ENCODE measurements around the gene UPP2. TPM values are rescaled to one million over a fixed set of nuclear protein-coding genes. Genes with fewer than 3 reads are reported as not detected.

The UPP2 gene
- total RNA-seq, 2 experiments from 2014 or later: not detected

DNA sequence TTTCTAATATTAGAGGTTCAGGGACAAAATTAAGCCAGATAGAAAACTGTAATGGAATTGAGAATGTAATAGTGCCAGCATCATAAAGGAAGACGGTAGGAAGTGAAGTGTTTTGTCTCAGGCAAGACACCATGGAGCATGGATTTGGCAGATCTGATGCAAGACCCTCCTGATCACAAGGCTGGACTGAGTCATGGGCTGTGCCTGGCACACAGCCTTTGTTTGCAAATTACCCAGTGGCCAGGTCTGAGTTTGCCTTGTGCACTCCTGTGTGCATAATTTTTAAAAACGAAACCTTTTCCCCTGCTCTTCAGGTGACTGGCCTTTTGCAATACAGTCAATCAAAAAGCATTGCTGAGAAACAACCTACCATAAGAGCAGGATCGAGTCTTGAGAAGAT, 2.0 kb upstream of the UPP2 start:
- H2AFZ ChIP-seq (ENCODE audit: low read length): no peak overlapping the region

DNA sequence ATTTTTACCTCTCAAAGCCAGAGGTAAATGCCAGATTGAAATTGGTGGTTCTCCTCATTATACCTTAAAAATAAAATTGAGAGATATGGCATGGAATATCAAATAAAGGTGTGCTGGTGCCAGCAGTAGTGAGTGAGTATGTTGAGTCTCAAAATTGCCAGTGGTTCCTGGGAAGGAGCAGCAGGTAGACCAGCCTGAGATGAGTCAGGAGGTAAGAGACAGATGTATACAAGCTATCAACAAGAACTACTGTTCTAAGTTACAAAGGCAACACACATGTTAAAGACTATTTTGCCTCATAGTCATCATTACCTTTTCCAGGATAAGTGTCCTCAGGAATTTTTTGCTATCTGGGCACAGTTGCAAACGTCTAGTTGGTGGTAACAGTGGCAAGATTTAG, 1.3 kb upstream of the UPP2 start:
- Histone ChIP-seq H3K4me3 (ENCODE audit: low read depth, low read length, poor library complexity, severe bottlenecking) (no peak overlapping the region), H3K4me2 (ENCODE audit: low read length) (no peak overlapping the region), H3K9me3 (ENCODE audit: low read length) (no peaks in the 10 kb centered on the region), H3K9me2 (ENCODE audit: insufficient read depth, low read length) (no peaks in the 10 kb centered on the region), H4K20me1 (ENCODE audit: insufficient read depth, low read length) (no peaks in the 10 kb centered on the region), H2AFZ (ENCODE audit: low read length) (no peak overlapping the region), H3K36me3 (ENCODE audit: insufficient read depth, low read length) (no peaks in the 10 kb centered on the region), H3K4me1 (ENCODE audit: insufficient read depth, low read length, poor library complexity, severe bottlenecking) (no peaks in the 10 kb centered on the region), H3K27ac (ENCODE audit: low read depth, low read length, poor library complexity, severe bottlenecking) (no peak overlapping the region), H3K79me2 (ENCODE audit: insufficient read depth, low read depth, low read length) (no peaks in the 10 kb centered on the region)
- intact Hi-C loops (cut with micrococcal nuclease; ENCODE audit: unreplicated experiment): no loop called here
- TF ChIP-seq EZH2phosphoT487 (IDR thresholded peaks at IDR 0.05; ENCODE audit: borderline replicate concordance, low read depth, low read length): no peak
- TF ChIP-seq, protein P1, sequence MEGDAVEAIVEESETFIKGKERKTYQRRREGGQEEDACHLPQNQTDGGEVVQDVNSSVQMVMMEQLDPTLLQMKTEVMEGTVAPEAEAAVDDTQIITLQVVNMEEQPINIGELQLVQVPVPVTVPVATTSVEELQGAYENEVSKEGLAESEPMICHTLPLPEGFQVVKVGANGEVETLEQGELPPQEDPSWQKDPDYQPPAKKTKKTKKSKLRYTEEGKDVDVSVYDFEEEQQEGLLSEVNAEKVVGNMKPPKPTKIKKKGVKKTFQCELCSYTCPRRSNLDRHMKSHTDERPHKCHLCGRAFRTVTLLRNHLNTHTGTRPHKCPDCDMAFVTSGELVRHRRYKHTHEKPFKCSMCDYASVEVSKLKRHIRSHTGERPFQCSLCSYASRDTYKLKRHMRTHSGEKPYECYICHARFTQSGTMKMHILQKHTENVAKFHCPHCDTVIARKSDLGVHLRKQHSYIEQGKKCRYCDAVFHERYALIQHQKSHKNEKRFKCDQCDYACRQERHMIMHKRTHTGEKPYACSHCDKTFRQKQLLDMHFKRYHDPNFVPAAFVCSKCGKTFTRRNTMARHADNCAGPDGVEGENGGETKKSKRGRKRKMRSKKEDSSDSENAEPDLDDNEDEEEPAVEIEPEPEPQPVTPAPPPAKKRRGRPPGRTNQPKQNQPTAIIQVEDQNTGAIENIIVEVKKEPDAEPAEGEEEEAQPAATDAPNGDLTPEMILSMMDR (conservative IDR thresholded peaks at IDR 0.05; ENCODE audit: low read length): no peak
- ChIA-PET CTCF (ENCODE audit: unreplicated experiment) (no interaction called here), POLR2A (no interaction called here)
- BruUV-seq (replicated peaks): no TSS peak
- DNase-seq (ENCODE audit: low spot score): no peak

More for the DNA sequence above, 2.0 kb upstream of the UPP2 start:
- ChIA-PET POLR2A (no interaction called here), CTCF (ENCODE audit: unreplicated experiment) (no interaction called here)
- no peaks in the 10 kb centered on the region for H3K9me2 ChIP-seq (ENCODE audit: insufficient read depth, low read length)
- no peak overlapping the region for H3K4me3 ChIP-seq (ENCODE audit: low read depth, low read length, poor library complexity, severe bottlenecking)
- H3K4me1 ChIP-seq (ENCODE audit: insufficient read depth, low read length, poor library complexity, severe bottlenecking): no peaks in the 10 kb centered on the region
- H3K36me3 ChIP-seq (ENCODE audit: insufficient read depth, low read length): no peaks in the 10 kb centered on the region
- intact Hi-C loops (cut with micrococcal nuclease; ENCODE audit: unreplicated experiment): no loop called here
- no peaks in the 10 kb centered on the region for H3K79me2 ChIP-seq (ENCODE audit: insufficient read depth, low read depth, low read length)
- no TSS peak for BruUV-seq (replicated peaks)
- no peak overlapping the region for H3K4me2 ChIP-seq (ENCODE audit: low read length)
- H4K20me1 ChIP-seq (ENCODE audit: insufficient read depth, low read length): no peaks in the 10 kb centered on the region
- no peak overlapping the region for H3K27ac ChIP-seq (ENCODE audit: low read depth, low read length, poor library complexity, severe bottlenecking)
- DNase-seq (ENCODE audit: low spot score): no peak
- TF ChIP-seq, protein P1 (conservative IDR thresholded peaks at IDR 0.05; ENCODE audit: low read length): no peak
- no peak for TF ChIP-seq EZH2phosphoT487 (IDR thresholded peaks at IDR 0.05; ENCODE audit: borderline replicate concordance, low read depth, low read length)
- no peaks in the 10 kb centered on the region for H3K9me3 ChIP-seq (ENCODE audit: low read length)

DNA sequence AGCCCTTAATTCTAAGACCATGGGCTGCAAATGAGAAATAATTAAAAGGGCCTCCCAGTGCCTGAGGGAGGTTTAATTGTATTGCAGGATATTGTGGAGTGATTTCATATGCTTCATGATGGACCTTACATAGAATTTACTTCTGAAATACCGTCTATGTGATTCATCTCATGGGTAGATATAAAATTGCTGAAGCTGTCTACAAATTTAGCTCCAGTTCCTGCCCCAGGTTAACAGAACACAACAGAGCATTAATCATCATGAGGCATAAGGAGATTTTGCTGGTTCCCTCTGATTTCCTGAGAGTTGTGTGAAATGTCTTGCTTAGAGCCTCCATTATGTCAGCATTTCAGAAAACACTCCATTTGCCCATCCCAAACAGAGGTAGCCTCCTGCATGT, 770 bp downstream of the UPP2 start:
- no peaks in the 10 kb centered on the region for H4K20me1 ChIP-seq (ENCODE audit: insufficient read depth, low read length)
- no peaks in the 10 kb centered on the region for H3K36me3 ChIP-seq (ENCODE audit: insufficient read depth, low read length)
- H3K27ac ChIP-seq (ENCODE audit: low read depth, low read length, poor library complexity, severe bottlenecking): no peak overlapping the region
- CTCF ChIA-PET (ENCODE audit: unreplicated experiment): no interaction called here
- H3K4me1 ChIP-seq (ENCODE audit: insufficient read depth, low read length, poor library complexity, severe bottlenecking): no peaks in the 10 kb centered on the region
- DNase-seq (ENCODE audit: low spot score): no peak
- no peak for TF ChIP-seq EZH2phosphoT487 (IDR thresholded peaks at IDR 0.05; ENCODE audit: borderline replicate concordance, low read depth, low read length)
- TF ChIP-seq, protein P1 (conservative IDR thresholded peaks at IDR 0.05; ENCODE audit: low read length): no peak
- no peaks in the 10 kb centered on the region for H3K9me3 ChIP-seq (ENCODE audit: low read length)
- POLR2A ChIA-PET: no interaction called here
- no peaks in the 10 kb centered on the region for H3K9me2 ChIP-seq (ENCODE audit: insufficient read depth, low read length)
- BruUV-seq (replicated peaks): no TSS peak
- H3K79me2 ChIP-seq (ENCODE audit: insufficient read depth, low read depth, low read length): no peaks in the 10 kb centered on the region
- no peak overlapping the region for H3K4me2 ChIP-seq (ENCODE audit: low read length)
- H2AFZ ChIP-seq (ENCODE audit: low read length): no peak overlapping the region
- intact Hi-C loops (cut with micrococcal nuclease; ENCODE audit: unreplicated experiment): no loop called here
- H3K4me3 ChIP-seq (ENCODE audit: low read depth, low read length, poor library complexity, severe bottlenecking): no peak overlapping the region

All from OCI-LY7 (cell line).